Ureter (tissue), 1 donor: ENCODE data around the gene DCUN1D3. TPM values are rescaled to one million over a fixed set of nuclear protein-coding genes. Genes with fewer than 3 reads are reported as not detected.
A peak's percentile ranks its signal among the peaks of the same experiment; 100 is the strongest.

ENCODE experiments used
- DNase-seq: peaks from one replicate; pipeline ENCODE4 v3.0.0-alpha.2; 2020; ENCODE audit warnings: low spot score
- total RNA-seq: library from RNA; stranded (reverse); gene quantifications from one replicate; pipeline ENCODE4 v1.2.4, GENCODE V29; 2023
- donor health status: DM: yes; HTN: yes; CAD: no.

Gene DCUN1D3
- total RNA-seq, 1 donor from 2014 or later, result 17.4 TPM

GRCh38 chr16:20889625-20890275 lies 10.4 kb downstream of the DCUN1D3 start:
- DNase-seq, result no peak

- no peak for DNase-seq
These were observed 13.0 kb downstream of the DCUN1D3 start for GRCh38 chr16:20887207-20887606.

GRCh38 chr16:20886320-20886719 lies 13.8 kb downstream of the DCUN1D3 start:
- no peak for DNase-seq

GRCh38 chr16:20884240-20884556 lies 16.0 kb downstream of the DCUN1D3 start:
- no peak for DNase-seq

GRCh38 chr16:20883554-20884239 lies 16.5 kb downstream of the DCUN1D3 start:
- DNase-seq, result no peak

- DNase-seq, result no peak
These were observed 18.7 kb downstream of the DCUN1D3 start for GRCh38 chr16:20881503-20881878.

GRCh38 chr16:20880867-20881502 lies 19.2 kb downstream of the DCUN1D3 start:
- DNase-seq, result no peak

GRCh38 chr16:20879175-20880040 lies 20.8 kb downstream of the DCUN1D3 start:
- DNase-seq, result no peak

GRCh38 chr16:20878682-20879147 lies 21.4 kb downstream of the DCUN1D3 start:
- no peak for DNase-seq

- no peak for DNase-seq
These were observed 24.9 kb downstream of the DCUN1D3 start for GRCh38 chr16:20875355-20875650.

GRCh38 chr16:20874088-20874581 lies 26.0 kb downstream of the DCUN1D3 start:
- no peak for DNase-seq

- no peak for DNase-seq
These were observed 26.8 kb downstream of the DCUN1D3 start for GRCh38 chr16:20873331-20873730.

- DNase-seq, result no peak
These were observed 28.0 kb downstream of the DCUN1D3 start for GRCh38 chr16:20871941-20872815.

- no peak for DNase-seq
These were observed 28.9 kb downstream of the DCUN1D3 start for GRCh38 chr16:20871258-20871657.

GRCh38 chr16:20870122-20870820 lies 29.9 kb downstream of the DCUN1D3 start:
- no peak for DNase-seq

- DNase-seq, result peak; percentile 78
These were observed 31.3 kb downstream of the DCUN1D3 start for GRCh38 chr16:20868890-20869289.

GRCh38 chr16:20867585-20867984 lies 32.6 kb downstream of the DCUN1D3 start:
- DNase-seq, result no peak

- DNase-seq, result no peak
These were observed 33.4 kb downstream of the DCUN1D3 start for GRCh38 chr16:20866801-20867200.

GRCh38 chr16:20866145-20866772 lies 33.9 kb downstream of the DCUN1D3 start:
- DNase-seq, result peak; percentile 60
